ENCODE data around the gene SERGEF. TPM values are rescaled to one million over a fixed set of nuclear protein-coding genes. Genes with fewer than 3 reads are reported as not detected.
A peak's percentile ranks its signal among the peaks of the same experiment; 100 is the strongest.

SERGEF gene
- total and polyA plus RNA-seq, 7 donors, result 24.0 to 50.4 (median 30.7) TPM

DNA sequence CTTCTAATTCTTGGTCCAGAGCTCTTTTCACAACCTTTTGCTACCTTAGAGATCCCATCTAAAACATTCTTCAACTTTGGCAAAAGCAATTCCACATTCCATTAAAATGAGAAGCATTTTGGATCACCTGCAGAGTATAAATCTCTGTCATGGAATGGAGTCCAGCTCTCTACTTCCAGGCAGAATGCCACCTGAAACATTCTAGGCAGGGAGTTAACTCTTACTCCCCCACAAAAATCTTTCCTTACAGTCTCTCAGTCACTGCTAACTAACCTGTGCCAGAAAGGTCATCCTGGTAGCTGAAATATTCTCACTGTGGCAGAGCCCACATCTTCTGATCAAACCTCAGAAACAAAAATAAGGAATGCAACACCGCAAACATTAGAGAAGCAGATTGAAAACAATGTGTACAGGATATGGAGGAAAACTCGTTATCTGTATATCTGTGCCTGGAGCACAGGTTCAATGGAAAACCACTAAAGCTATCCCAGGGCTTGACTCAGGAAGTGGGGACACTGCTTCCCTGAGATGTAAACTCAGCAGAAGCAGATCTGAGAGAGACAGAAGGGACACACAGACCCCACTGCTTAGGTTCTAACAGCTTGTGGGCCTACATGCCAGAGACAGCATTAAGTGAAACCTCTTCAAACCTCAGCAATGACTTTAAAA, 199.3 kb downstream of the SERGEF start:
- peaks cover 0 to 61% (median 37%) of the 10 kb centered on the region in 4 donors for H3K4me1 ChIP-seq
- no peaks in the 10 kb centered on the region for H3K36me3 ChIP-seq
- H3K27ac ChIP-seq, result peak overlapping the region in 3 of 4 donors; percentile 49 to 54 (median 50)

DNA sequence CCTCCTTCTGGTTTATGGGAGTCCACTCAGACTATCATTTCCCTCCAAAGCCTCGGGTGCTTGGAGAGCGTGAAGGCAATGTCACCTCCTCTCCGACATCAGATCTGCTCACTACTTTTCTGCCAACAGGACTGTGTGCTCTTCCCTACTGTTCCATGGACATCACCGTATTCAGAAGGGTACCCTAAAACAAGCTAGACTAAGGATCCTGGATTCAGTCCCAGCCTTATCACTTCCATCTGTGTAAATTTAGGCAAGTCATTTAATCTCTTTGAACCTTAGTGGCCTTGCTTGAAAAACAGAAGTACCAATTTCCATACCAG, 200.0 kb downstream of the SERGEF start:
- no peak for DNase-seq
- Histone ChIP-seq H3K9me3 (no peaks in the 10 kb centered on the region), H3K27me3 (no peaks in the 10 kb centered on the region), H3K4me3 (no peak overlapping the region), H3K4me1 (peaks cover 0 to 61% (median 37%) of the 10 kb centered on the region in 4 donors), H3K36me3 (no peaks in the 10 kb centered on the region), H3K27ac (peak overlapping the region in 3 of 4 donors; percentile 15 to 54 (median 21))
- intact Hi-C loops (cut with DNase I), result no loop called here
- 18 to 75% methylated on average over 4 of the region's 4 CpGs for WGBS, 2 donors
- no peak for TF ChIP-seq EP300 (IDR thresholded peaks at IDR 0.05)
- no peak for TF ChIP-seq POLR2AphosphoS5 (IDR thresholded peaks at IDR 0.05)
- TF ChIP-seq, protein P1, sequence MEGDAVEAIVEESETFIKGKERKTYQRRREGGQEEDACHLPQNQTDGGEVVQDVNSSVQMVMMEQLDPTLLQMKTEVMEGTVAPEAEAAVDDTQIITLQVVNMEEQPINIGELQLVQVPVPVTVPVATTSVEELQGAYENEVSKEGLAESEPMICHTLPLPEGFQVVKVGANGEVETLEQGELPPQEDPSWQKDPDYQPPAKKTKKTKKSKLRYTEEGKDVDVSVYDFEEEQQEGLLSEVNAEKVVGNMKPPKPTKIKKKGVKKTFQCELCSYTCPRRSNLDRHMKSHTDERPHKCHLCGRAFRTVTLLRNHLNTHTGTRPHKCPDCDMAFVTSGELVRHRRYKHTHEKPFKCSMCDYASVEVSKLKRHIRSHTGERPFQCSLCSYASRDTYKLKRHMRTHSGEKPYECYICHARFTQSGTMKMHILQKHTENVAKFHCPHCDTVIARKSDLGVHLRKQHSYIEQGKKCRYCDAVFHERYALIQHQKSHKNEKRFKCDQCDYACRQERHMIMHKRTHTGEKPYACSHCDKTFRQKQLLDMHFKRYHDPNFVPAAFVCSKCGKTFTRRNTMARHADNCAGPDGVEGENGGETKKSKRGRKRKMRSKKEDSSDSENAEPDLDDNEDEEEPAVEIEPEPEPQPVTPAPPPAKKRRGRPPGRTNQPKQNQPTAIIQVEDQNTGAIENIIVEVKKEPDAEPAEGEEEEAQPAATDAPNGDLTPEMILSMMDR (IDR thresholded peaks at IDR 0.05), result no peak
- TF ChIP-seq POLR2A (IDR thresholded peaks at IDR 0.05), result no peak

More for the DNA sequence above, 199.3 kb downstream of the SERGEF start:
- Histone ChIP-seq H3K9me3 (no peaks in the 10 kb centered on the region), H3K4me3 (no peak overlapping the region), H3K27me3 (no peaks in the 10 kb centered on the region)
- TF ChIP-seq, protein P1 (IDR thresholded peaks at IDR 0.05), result no peak
- TF ChIP-seq POLR2AphosphoS5 (IDR thresholded peaks at IDR 0.05), result no peak
- no peak for TF ChIP-seq EP300 (IDR thresholded peaks at IDR 0.05)
- TF ChIP-seq POLR2A (IDR thresholded peaks at IDR 0.05), result no peak
- DNase-seq, result no peak
- 86 to 93% methylated on average over 2 of the region's 2 CpGs for WGBS, 2 donors
- intact Hi-C loops (cut with DNase I), result no loop called here

DNA sequence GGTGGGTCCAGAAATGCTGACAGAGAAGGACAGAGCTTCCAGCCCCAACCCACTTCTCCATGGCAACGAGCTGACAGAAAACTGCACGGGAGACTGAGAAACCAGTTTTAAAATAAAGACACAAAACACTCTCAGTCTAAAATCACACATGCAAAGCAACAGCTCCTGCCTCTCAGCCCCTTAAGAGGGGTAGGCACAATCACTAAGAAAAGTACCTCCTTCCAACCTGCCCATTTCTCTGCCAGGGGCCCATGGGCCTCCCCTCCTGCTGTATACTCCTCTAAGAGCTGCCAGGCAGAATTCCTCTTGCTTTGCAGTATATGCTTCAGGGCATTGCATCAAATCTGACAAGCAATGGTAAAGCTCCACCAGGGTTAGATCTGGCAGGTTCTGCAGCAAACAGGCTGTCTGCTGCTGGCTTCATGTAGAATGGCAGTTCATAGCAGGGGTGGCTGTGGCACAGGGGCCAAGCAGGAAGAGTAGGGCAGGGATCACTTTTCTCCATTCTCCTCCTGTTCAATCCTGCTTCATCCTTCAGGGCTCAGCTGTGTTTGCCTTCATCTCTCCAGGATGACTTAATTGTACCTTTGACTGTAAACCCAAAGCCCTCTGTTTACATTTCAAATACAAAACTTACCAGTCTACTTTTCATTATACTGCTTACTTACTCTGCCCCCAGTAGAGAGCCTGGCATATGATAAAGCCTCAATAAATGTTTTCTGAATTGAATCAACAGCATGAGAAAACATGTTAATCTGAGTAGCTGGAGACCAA, 200.6 kb downstream of the SERGEF start:
- Histone ChIP-seq H3K27me3 (no peaks in the 10 kb centered on the region), H3K4me3 (no peak overlapping the region), H3K4me1 (peaks cover 0 to 61% (median 37%) of the 10 kb centered on the region in 4 donors), H3K36me3 (no peaks in the 10 kb centered on the region), H3K27ac (peak overlapping the region in 2 of 4 donors; percentile 21 to 54), H3K9me3 (no peaks in the 10 kb centered on the region)
- TF ChIP-seq, protein P1 (IDR thresholded peaks at IDR 0.05), result no peak
- TF ChIP-seq POLR2A (IDR thresholded peaks at IDR 0.05) (no peak), EP300 (IDR thresholded peaks at IDR 0.05) (no peak), POLR2AphosphoS5 (IDR thresholded peaks at IDR 0.05) (no peak)
- WGBS, 2 donors, result 17 to 63% methylated on average over 2 of the region's 2 CpGs
- intact Hi-C loops (cut with DNase I), result no loop called here
- no peak for DNase-seq

DNA sequence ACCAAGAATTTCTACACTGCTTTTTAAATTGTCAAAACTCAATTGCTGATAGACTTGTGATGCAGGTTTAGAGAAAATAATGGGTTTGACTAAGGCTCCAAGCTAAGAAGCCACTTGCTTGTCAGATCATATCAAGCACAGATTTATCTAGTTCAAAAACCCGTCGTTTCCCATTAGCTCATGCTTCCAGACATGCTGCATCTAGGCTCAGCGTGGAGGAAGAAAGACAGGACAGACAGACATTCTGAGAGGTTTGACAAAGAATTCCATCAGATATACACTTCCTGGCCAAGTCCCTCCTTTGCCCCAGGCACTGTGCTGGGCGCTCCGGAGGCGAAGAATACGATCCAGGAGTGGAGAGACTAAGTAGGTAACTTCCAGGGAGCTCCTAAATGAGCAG, 201.5 kb downstream of the SERGEF start:
- Histone ChIP-seq H3K27me3 (no peaks in the 10 kb centered on the region), H3K27ac (no peak overlapping the region), H3K4me1 (peaks cover 0 to 55% (median 35%) of the 10 kb centered on the region in 4 donors), H3K9me3 (no peaks in the 10 kb centered on the region), H3K4me3 (no peak overlapping the region), H3K36me3 (no peaks in the 10 kb centered on the region)
- WGBS, 2 donors, result 95% methylated on average over 7 of the region's 7 CpGs
- intact Hi-C loops (cut with DNase I), result no loop called here
- no peak for DNase-seq
- TF ChIP-seq, protein P1 (IDR thresholded peaks at IDR 0.05), result no peak
- TF ChIP-seq POLR2A (IDR thresholded peaks at IDR 0.05) (no peak), EP300 (IDR thresholded peaks at IDR 0.05) (no peak), POLR2AphosphoS5 (IDR thresholded peaks at IDR 0.05) (no peak)
